ENCODE data around the gene NPM1.
A peak's percentile ranks its signal among the peaks of the same experiment; 100 is the strongest.

GRCh38 chr5:171342362-171343111 is 45.1 kb upstream of the NPM1 start:
- TF ChIP-seq, protein P1, sequence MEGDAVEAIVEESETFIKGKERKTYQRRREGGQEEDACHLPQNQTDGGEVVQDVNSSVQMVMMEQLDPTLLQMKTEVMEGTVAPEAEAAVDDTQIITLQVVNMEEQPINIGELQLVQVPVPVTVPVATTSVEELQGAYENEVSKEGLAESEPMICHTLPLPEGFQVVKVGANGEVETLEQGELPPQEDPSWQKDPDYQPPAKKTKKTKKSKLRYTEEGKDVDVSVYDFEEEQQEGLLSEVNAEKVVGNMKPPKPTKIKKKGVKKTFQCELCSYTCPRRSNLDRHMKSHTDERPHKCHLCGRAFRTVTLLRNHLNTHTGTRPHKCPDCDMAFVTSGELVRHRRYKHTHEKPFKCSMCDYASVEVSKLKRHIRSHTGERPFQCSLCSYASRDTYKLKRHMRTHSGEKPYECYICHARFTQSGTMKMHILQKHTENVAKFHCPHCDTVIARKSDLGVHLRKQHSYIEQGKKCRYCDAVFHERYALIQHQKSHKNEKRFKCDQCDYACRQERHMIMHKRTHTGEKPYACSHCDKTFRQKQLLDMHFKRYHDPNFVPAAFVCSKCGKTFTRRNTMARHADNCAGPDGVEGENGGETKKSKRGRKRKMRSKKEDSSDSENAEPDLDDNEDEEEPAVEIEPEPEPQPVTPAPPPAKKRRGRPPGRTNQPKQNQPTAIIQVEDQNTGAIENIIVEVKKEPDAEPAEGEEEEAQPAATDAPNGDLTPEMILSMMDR (IDR thresholded peaks at IDR 0.05): peak in 1 of 4 experiments; percentile 24
- no peak for TF ChIP-seq POLR2A (IDR thresholded peaks at IDR 0.05)

Measured in uterus (tissue), 2 donors.